A673 (cell line): ENCODE results near the gene HOXB13.

Experiments
- CTCF ChIP-seq: fragments of 300-800, 200-600 bp; sonication (generic); conservative IDR thresholded peaks from 2 replicates; pipeline ENCODE4 v1.5.1; 2017; ENCODE audit warnings: low read depth, mild to moderate bottlenecking, antibody characterized with exemption, low read length, moderate library complexity, mixed read lengths
- EZH2 ChIP-seq: fragments of 200-600 bp; sonication (generic); IDR thresholded peaks from 2 replicates; pipeline ENCODE4 v1.6.1; 2017; ENCODE audit warnings: borderline replicate concordance, low read depth, mild to moderate bottlenecking, mixed read lengths, antibody characterized with exemption, low read length; ENCODE audit not compliant: poor library complexity, severe bottlenecking

- TF ChIP-seq CTCF (no peak), EZH2 (no peak)
These were observed 21.3 kb upstream of the HOXB13 start for GRCh38 chr17:48749621-48750553.
